H9 (cell line): ENCODE data around the gene CLEC1A. TPM values are rescaled to one million over a fixed set of nuclear protein-coding genes. Genes with fewer than 3 reads are reported as not detected.

Experiments
- DNase-seq: peaks from one replicate; pipeline ENCODE4 v3.0.0-alpha.2; 2017
- H2AFZ ChIP-seq: one replicate; pipeline ENCODE4 v1.6.1; 2013; ENCODE audit warnings: mild to moderate bottlenecking, low read length, control low read depth, moderate library complexity
- H2AK5ac ChIP-seq: 2 replicates; pipeline ENCODE4 v1.6.1; 2013; ENCODE audit warnings: low read length, control low read depth, mixed read lengths; ENCODE audit not compliant: insufficient read length
- H2BK120ac ChIP-seq: one replicate; pipeline ENCODE4 v1.6.1; 2013; ENCODE audit warnings: low read depth, mild to moderate bottlenecking, low read length, control low read depth, inconsistent platforms; ENCODE audit not compliant: poor library complexity, severe bottlenecking
- H2BK12ac ChIP-seq: 2 replicates; pipeline ENCODE4 v1.6.1; 2013; ENCODE audit warnings: low read length, control low read depth, mixed read lengths, low read depth; ENCODE audit not compliant: insufficient read length
- H2BK15ac ChIP-seq: 2 replicates; pipeline ENCODE4 v1.6.1; 2013; ENCODE audit warnings: low read depth, low read length, control low read depth
- H2BK20ac ChIP-seq: one replicate; pipeline ENCODE4 v1.6.1; 2013; ENCODE audit warnings: low read depth, mild to moderate bottlenecking, low read length, control low read depth, inconsistent platforms; ENCODE audit not compliant: poor library complexity, severe bottlenecking
- H2BK5ac ChIP-seq: 2 replicates; pipeline ENCODE4 v1.6.1; 2013; ENCODE audit warnings: low read length, control low read depth, mixed read lengths; ENCODE audit not compliant: insufficient read length
- H3K14ac ChIP-seq: 2 replicates; pipeline ENCODE4 v1.6.1; 2013; ENCODE audit warnings: low read length, control low read depth; ENCODE audit not compliant: insufficient read depth
- H3K18ac ChIP-seq: 2 replicates; pipeline ENCODE4 v1.6.1; 2013; ENCODE audit warnings: low read depth, mild to moderate bottlenecking, mixed read lengths, low read length, control low read depth; ENCODE audit not compliant: insufficient read length
- H3K23ac ChIP-seq: 2 replicates; pipeline ENCODE4 v1.6.1; 2013; ENCODE audit warnings: low read length, control low read depth, mixed read lengths, low read depth; ENCODE audit not compliant: insufficient read length
- H3K23me2 ChIP-seq: 2 replicates; pipeline ENCODE4 v1.6.1; 2013; ENCODE audit warnings: low read depth, mild to moderate bottlenecking, mixed read lengths, low read length, control low read depth; ENCODE audit not compliant: insufficient read length, poor library complexity, severe bottlenecking
- H3K27ac ChIP-seq: 2 replicates; pipeline ENCODE4 v1.5.1; 2013; ENCODE audit warnings: low read length, control low read depth, mixed read lengths, low read depth; ENCODE audit not compliant: insufficient read length
- H3K27me3 ChIP-seq: 2 replicates; pipeline ENCODE4 v1.6.1; 2013; ENCODE audit warnings: low read length, control low read depth, inconsistent platforms; ENCODE audit not compliant: insufficient read depth
- H3K4ac ChIP-seq: 2 replicates; pipeline ENCODE4 v1.6.1; 2013; ENCODE audit warnings: low read depth, mild to moderate bottlenecking, control low read depth, inconsistent platforms, low read length, moderate library complexity
- H3K4me1 ChIP-seq: 2 replicates; pipeline ENCODE4 v1.6.1; 2013; ENCODE audit warnings: low read length, control low read depth, inconsistent platforms; ENCODE audit not compliant: insufficient read depth
- H3K4me2 ChIP-seq: 2 replicates; pipeline ENCODE4 v1.6.1; 2013; ENCODE audit warnings: low read length, control low read depth, mixed read lengths; ENCODE audit not compliant: insufficient read length, insufficient read depth
- H3K56ac ChIP-seq: 2 replicates; pipeline ENCODE4 v1.6.1; 2013; ENCODE audit warnings: low read depth, mild to moderate bottlenecking, mixed read lengths, low read length, control low read depth; ENCODE audit not compliant: insufficient read length
- H3K79me1 ChIP-seq: 2 replicates; pipeline ENCODE4 v1.6.1; 2013; ENCODE audit warnings: low read depth, mild to moderate bottlenecking, moderate library complexity, low read length, control low read depth, inconsistent platforms; ENCODE audit not compliant: insufficient read depth, poor library complexity, severe bottlenecking
- H3K79me2 ChIP-seq: 2 replicates; pipeline ENCODE4 v1.6.1; 2013; ENCODE audit warnings: low read length, control low read depth, inconsistent platforms; ENCODE audit not compliant: insufficient read depth
- H3K9ac ChIP-seq: 2 replicates; pipeline ENCODE4 v1.6.1; 2013; ENCODE audit warnings: low read length, control low read depth, mixed read lengths; ENCODE audit not compliant: insufficient read length; ENCODE audit errors: extremely low read depth
- H3K9me3 ChIP-seq: one replicate; pipeline ENCODE4 v1.6.1; 2013; ENCODE audit warnings: low read depth, low read length, inconsistent platforms; ENCODE audit not compliant: control insufficient read depth
- H3T11ph ChIP-seq: one replicate; pipeline ENCODE4 v1.6.1; 2013; ENCODE audit warnings: mild to moderate bottlenecking, low read length, control low read depth, inconsistent platforms
- H4K20me1 ChIP-seq: one replicate; pipeline ENCODE4 v1.6.1; 2013; ENCODE audit not compliant: control insufficient read depth, insufficient read length, insufficient read depth
- H4K5ac ChIP-seq: 2 replicates; pipeline ENCODE4 v1.6.1; 2013; ENCODE audit warnings: low read depth, mild to moderate bottlenecking, mixed read lengths, low read length, control low read depth; ENCODE audit not compliant: insufficient read length
- H4K8ac ChIP-seq: replicated peaks from 2 replicates; pipeline ENCODE4 v1.6.1; 2013; ENCODE audit warnings: low read length, control low read depth, mixed read lengths, low read depth; ENCODE audit not compliant: insufficient read length
- H4K91ac ChIP-seq: 2 replicates; pipeline ENCODE4 v1.6.1; 2013; ENCODE audit warnings: low read depth, mild to moderate bottlenecking, moderate library complexity, mixed read lengths, low read length, control low read depth; ENCODE audit not compliant: insufficient read length
- H3K27ac Mint-ChIP-seq, 3 experiments: 2 replicates in 2 of 3; 3 replicates in 1 of 3; pipeline ENCODE4 v1.8.0; 2020 to 2021; ENCODE audit warnings: mixed read lengths in 3 of 3, mild to moderate bottlenecking in 1 of 3, moderate library complexity in 1 of 3
- H3K27me3 Mint-ChIP-seq: 2 replicates; pipeline ENCODE4 v1.8.0; 2021; ENCODE audit warnings: low read depth, mild to moderate bottlenecking, moderate library complexity, mixed read lengths
- H3K36me3 Mint-ChIP-seq, 3 experiments: 2 replicates in 2 of 3; 3 replicates in 1 of 3; pipeline ENCODE4 v1.8.0; 2020 to 2021; ENCODE audit warnings: low read depth in 3 of 3, mixed read lengths in 3 of 3; ENCODE audit not compliant: insufficient read depth in 1 of 3
- H3K4me1 Mint-ChIP-seq, 2 experiments: 2 replicates each; pipeline ENCODE4 v1.8.0; 2020; ENCODE audit warnings: mixed read lengths in 2 of 2
- H3K4me3 Mint-ChIP-seq, 2 experiments: 2 replicates in 1 of 2; 3 replicates in 1 of 2; pipeline ENCODE4 v1.8.0; 2020 to 2021; ENCODE audit warnings: mild to moderate bottlenecking in 2 of 2, mixed read lengths in 2 of 2, moderate library complexity in 1 of 2
- H3K9me3 Mint-ChIP-seq, 2 experiments: 2 replicates in 1 of 2; 3 replicates in 1 of 2; pipeline ENCODE4 v1.8.0; 2020; ENCODE audit warnings: mild to moderate bottlenecking in 2 of 2, mixed read lengths in 2 of 2, moderate library complexity in 1 of 2
- WGBS: extraction: QIAGEN DNeasy Blood & Tissue Kit; methylation state at CpG from one replicate; pipeline ENCODE4 v1.1.7; 2013; ENCODE audit warnings: missing lambda C conversion rate, low lambda C conversion rate, mixed read lengths; ENCODE audit not compliant: insufficient read length; ENCODE audit errors: extremely low coverage; 5-methylcytosine and 5-hydroxymethylcytosine counted together
- total RNA-seq: library from RNA; stranded (reverse); gene quantifications from 2 replicates; pipeline ENCODE4 v1.2.1, GENCODE V29; 2021
- TF ChIP-seq, protein P1 (sequence below): fragments of 200-600 bp; sonication (generic); conservative IDR thresholded peaks from 3 replicates; pipeline ENCODE4 v1.8.0; 2021; ENCODE audit warnings: antibody characterized with exemption, mild to moderate bottlenecking

CLEC1A gene
- total RNA-seq, 1 experiment from 2014 or later: not detected

DNA sequence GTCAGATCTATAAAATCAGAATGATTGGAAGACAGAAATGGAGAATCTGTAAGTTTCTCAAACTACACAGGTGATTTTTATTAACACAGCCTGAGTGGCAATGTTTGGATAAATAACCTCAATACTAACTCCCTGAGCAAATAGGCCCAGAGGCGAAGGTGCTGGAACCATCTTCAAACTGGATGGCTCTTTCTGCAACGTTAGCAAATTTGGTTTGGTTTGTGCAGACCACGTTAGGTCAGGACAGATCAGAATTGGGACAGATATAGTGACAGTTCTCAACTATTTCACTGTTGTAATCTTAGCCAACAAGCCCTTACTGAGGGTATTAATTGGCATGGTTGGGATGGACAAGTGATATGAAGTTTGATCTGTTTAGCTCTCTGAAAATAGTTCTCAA lies 77.4 kb downstream of the CLEC1A start:
- H3T11ph ChIP-seq: no peak overlapping the region
- no peak overlapping the region for H4K8ac ChIP-seq
- Mint-ChIP-seq H3K36me3 (no peaks in the 10 kb centered on the region; a peak in 2 of 7 replicates), H3K4me1 (peaks cover 14 to 16% of the 10 kb centered on the region in 2 experiments), H3K4me3 (no peak overlapping the region), H3K27me3 (no peaks in the 10 kb centered on the region), H3K9me3 (peaks cover 0 to 3% of the 10 kb centered on the region in 2 experiments; a peak in 1 of 5 replicates), H3K27ac (no peak overlapping the region)
- H4K91ac ChIP-seq: no peak overlapping the region
- H3K79me2 ChIP-seq: no peaks in the 10 kb centered on the region
- no peak overlapping the region for H3K23ac ChIP-seq
- TF ChIP-seq, protein P1, sequence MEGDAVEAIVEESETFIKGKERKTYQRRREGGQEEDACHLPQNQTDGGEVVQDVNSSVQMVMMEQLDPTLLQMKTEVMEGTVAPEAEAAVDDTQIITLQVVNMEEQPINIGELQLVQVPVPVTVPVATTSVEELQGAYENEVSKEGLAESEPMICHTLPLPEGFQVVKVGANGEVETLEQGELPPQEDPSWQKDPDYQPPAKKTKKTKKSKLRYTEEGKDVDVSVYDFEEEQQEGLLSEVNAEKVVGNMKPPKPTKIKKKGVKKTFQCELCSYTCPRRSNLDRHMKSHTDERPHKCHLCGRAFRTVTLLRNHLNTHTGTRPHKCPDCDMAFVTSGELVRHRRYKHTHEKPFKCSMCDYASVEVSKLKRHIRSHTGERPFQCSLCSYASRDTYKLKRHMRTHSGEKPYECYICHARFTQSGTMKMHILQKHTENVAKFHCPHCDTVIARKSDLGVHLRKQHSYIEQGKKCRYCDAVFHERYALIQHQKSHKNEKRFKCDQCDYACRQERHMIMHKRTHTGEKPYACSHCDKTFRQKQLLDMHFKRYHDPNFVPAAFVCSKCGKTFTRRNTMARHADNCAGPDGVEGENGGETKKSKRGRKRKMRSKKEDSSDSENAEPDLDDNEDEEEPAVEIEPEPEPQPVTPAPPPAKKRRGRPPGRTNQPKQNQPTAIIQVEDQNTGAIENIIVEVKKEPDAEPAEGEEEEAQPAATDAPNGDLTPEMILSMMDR: no peak
- no peak overlapping the region for H2BK15ac ChIP-seq
- no peak overlapping the region for H2BK12ac ChIP-seq
- H3K27me3 ChIP-seq: no peaks in the 10 kb centered on the region
- H4K20me1 ChIP-seq: no peaks in the 10 kb centered on the region
- H2AFZ ChIP-seq: no peak overlapping the region
- H3K27ac ChIP-seq: no peak overlapping the region
- H4K5ac ChIP-seq: no peak overlapping the region
- H3K23me2 ChIP-seq: no peaks in the 10 kb centered on the region
- WGBS: no CpG with 5 or more reads among the region's 3 CpGs
- H2BK20ac ChIP-seq: no peak overlapping the region
- no peaks in the 10 kb centered on the region for H3K79me1 ChIP-seq
- no peak overlapping the region for H3K4me2 ChIP-seq
- no peak overlapping the region for H2AK5ac ChIP-seq
- H3K56ac ChIP-seq: no peak overlapping the region
- DNase-seq: no peak
- no peak overlapping the region for H3K14ac ChIP-seq
- no peaks in the 10 kb centered on the region; the same call in 1 of the 2 replicates for H3K4me1 ChIP-seq
- no peak overlapping the region for H3K4ac ChIP-seq
- H3K9ac ChIP-seq: no peak overlapping the region
- no peak overlapping the region for H2BK120ac ChIP-seq
- H3K9me3 ChIP-seq: no peaks in the 10 kb centered on the region
- no peak overlapping the region for H2BK5ac ChIP-seq
- H3K18ac ChIP-seq: no peak overlapping the region

Other genes starting within 250 kb of the CLEC1A start
- not detected in 2 replicates for gene CLEC2B, start 229.6 kb downstream of the CLEC1A start, total RNA-seq
- gene KLRF2, start 217.5 kb downstream of the CLEC1A start, total RNA-seq: not detected in 2 replicates
- gene CLEC2A, start 166.6 kb downstream of the CLEC1A start, total RNA-seq: 0.87 TPM in 1 of 2 replicates, not detected in the other
- gene CLEC12A, start 127.6 kb downstream of the CLEC1A start, total RNA-seq: not detected in 2 replicates
- not detected in 2 replicates for gene CLEC1B, start 99.9 kb downstream of the CLEC1A start, total RNA-seq
- not detected in 2 replicates for gene CLEC12B, start 88.4 kb downstream of the CLEC1A start, total RNA-seq
- not detected in 2 replicates for gene CLEC9A, start 68.3 kb downstream of the CLEC1A start, total RNA-seq
- not detected in 2 replicates for gene CLEC7A, start 31.2 kb upstream of the CLEC1A start, total RNA-seq
- not detected in 2 replicates for gene OLR1, start 73.1 kb upstream of the CLEC1A start, total RNA-seq
- not detected in 2 replicates for gene TMEM52B, start 80.0 kb upstream of the CLEC1A start, total RNA-seq
- 53.4 and 55.6 TPM in 2 replicates for gene GABARAPL1, start 113.9 kb upstream of the CLEC1A start, total RNA-seq
- not detected in 2 replicates for gene KLRD1, start 208.9 kb upstream of the CLEC1A start, total RNA-seq